ENCODE results near the gene LKAAEAR1. TPM values are rescaled to one million over a fixed set of nuclear protein-coding genes. Genes with fewer than 3 reads are reported as not detected.
A peak's percentile ranks its signal among the peaks of the same experiment; 100 is the strongest.

The LKAAEAR1 gene
- total and polyA plus RNA-seq, 7 donors: 0.19 to 1.5 TPM; not detected in 5

- no peak overlapping the region for H3K4me3 ChIP-seq
- intact Hi-C loops (cut with DNase I): loop anchor here (5.0 kb wide), 1 partner anchor 982 kb away; no protein-coding TSS in a partner anchor
- no peak for DNase-seq
- H3K36me3 ChIP-seq: no peaks in the 10 kb centered on the region
- H3K27me3 ChIP-seq: peaks cover 14 to 38% (median 21%) of the 10 kb centered on the region in 3 donors
- no peak for TF ChIP-seq CTCF (IDR thresholded peaks at IDR 0.05)
- no peak for TF ChIP-seq POLR2AphosphoS5 (IDR thresholded peaks at IDR 0.05)
- no peak for TF ChIP-seq EP300 (IDR thresholded peaks at IDR 0.05)
- no peak for TF ChIP-seq POLR2A (IDR thresholded peaks at IDR 0.05)
- 4 to 17% methylated on average over 23 of the region's 23 CpGs for WGBS, 2 donors
- H3K4me1 ChIP-seq: peaks cover 0 to 21% (median 17%) of the 10 kb centered on the region in 4 donors
- H3K9me3 ChIP-seq: no peaks in the 10 kb centered on the region
- no peak overlapping the region for H3K27ac ChIP-seq
Observed at GRCh38 chr20:64084685-64085152, 521 bp upstream of the LKAAEAR1 start.

- DNase-seq: no peak
- intact Hi-C loops (cut with DNase I): loop anchor here (1.0 to 5.0 kb wide), 2 partner anchors 37 to 981 kb away; no protein-coding TSS in a partner anchor
- Histone ChIP-seq H3K27ac (no peak overlapping the region), H3K9me3 (no peaks in the 10 kb centered on the region), H3K4me3 (peak overlapping the region; percentile 16 to 62 (median 46)), H3K4me1 (peaks cover 0 to 33% (median 29%) of the 10 kb centered on the region in 4 donors), H3K27me3 (peaks cover 14 to 38% (median 21%) of the 10 kb centered on the region in 3 donors), H3K36me3 (no peaks in the 10 kb centered on the region)
- 1% methylated on average over 52 of the region's 52 CpGs for WGBS, 2 donors
- TF ChIP-seq POLR2AphosphoS5 (IDR thresholded peaks at IDR 0.05) (no peak), CTCF (IDR thresholded peaks at IDR 0.05) (peak in 2 of 4 experiments; percentile 42 to 68)
Observed at GRCh38 chr20:64083378-64083803, 807 bp downstream of the LKAAEAR1 start.

- Histone ChIP-seq H3K4me3 (peak overlapping the region in 2 of 4 donors; percentile 52 to 62), H3K36me3 (no peaks in the 10 kb centered on the region), H3K9me3 (no peaks in the 10 kb centered on the region), H3K4me1 (peaks cover 0 to 37% (median 31%) of the 10 kb centered on the region in 4 donors), H3K27me3 (peaks cover 14 to 38% (median 21%) of the 10 kb centered on the region in 3 donors), H3K27ac (no peak overlapping the region)
- TF ChIP-seq EP300 (IDR thresholded peaks at IDR 0.05) (no peak), CTCF (IDR thresholded peaks at IDR 0.05) (no peak), POLR2AphosphoS5 (IDR thresholded peaks at IDR 0.05) (no peak), POLR2A (IDR thresholded peaks at IDR 0.05) (no peak)
- intact Hi-C loops (cut with DNase I): loop anchor here (1.0 to 5.0 kb wide), 2 partner anchors 37 to 981 kb away; no protein-coding TSS in a partner anchor
- 18 to 19% methylated on average over 13 of the region's 13 CpGs for WGBS, 2 donors
- DNase-seq: no peak
Observed at GRCh38 chr20:64082820-64083377, 1.3 kb downstream of the LKAAEAR1 start.

GRCh38 chr20:64082126-64082731, 2.0 kb downstream of the LKAAEAR1 start:
- Histone ChIP-seq H3K27me3 (peaks cover 14 to 38% (median 21%) of the 10 kb centered on the region in 3 donors), H3K4me1 (peaks cover 0 to 37% (median 31%) of the 10 kb centered on the region in 4 donors), H3K27ac (no peak overlapping the region), H3K4me3 (no peak overlapping the region), H3K9me3 (no peaks in the 10 kb centered on the region), H3K36me3 (no peaks in the 10 kb centered on the region)
- TF ChIP-seq POLR2A (IDR thresholded peaks at IDR 0.05) (no peak), CTCF (IDR thresholded peaks at IDR 0.05) (no peak), POLR2AphosphoS5 (IDR thresholded peaks at IDR 0.05) (no peak), EP300 (IDR thresholded peaks at IDR 0.05) (no peak)
- DNase-seq: no peak
- WGBS, 2 donors: 11 to 16% methylated on average over 13 of the region's 13 CpGs
- intact Hi-C loops (cut with DNase I): loop anchor here (5.0 kb wide), 1 partner anchor 980 kb away; no protein-coding TSS in a partner anchor
